Brain microvascular endothelial cell (primary cell): ENCODE data around the gene USP32.
"Not testable (repeated sequence)": the region's sequence is repeated elsewhere in the genome, so short reads cannot be mapped to it uniquely, and the experiment has no call there.

Source experiments
- DNase-seq: peaks from one replicate; pipeline ENCODE4 v3.0.0-alpha.2; 2020
- H3K27ac ChIP-seq: fragments of 250-450 bp; sonication (Bioruptor Pico); 2 replicates; pipeline ENCODE4 v1.5.1; 2020; ENCODE audit warnings: mild to moderate bottlenecking, moderate library complexity
- H3K27me3 ChIP-seq: fragments of 250-450 bp; sonication (Bioruptor Pico); replicated peaks from 2 replicates; pipeline ENCODE4 v1.5.1; 2020; ENCODE audit warnings: mild to moderate bottlenecking
- H3K36me3 ChIP-seq: fragments of 250-450 bp; sonication (Bioruptor Pico); replicated peaks from 2 replicates; pipeline ENCODE4 v1.5.1; 2020; ENCODE audit warnings: mild to moderate bottlenecking
- H3K4me3 ChIP-seq: 2 replicates; pipeline ENCODE4 v1.5.1; 2011; ENCODE audit warnings: low read depth, mild to moderate bottlenecking, control low read depth, low read length, moderate library complexity
- in situ Hi-C: cut with HindIII; loops from 2 replicates; pipeline ENCODE4 v1.10.0; 2017; ENCODE audit warnings: low sequenced_read_pairs, low pct_ligation_motif_present
- TF ChIP-seq, protein P1 (sequence below): IDR thresholded peaks from 2 replicates; pipeline ENCODE4 v1.5.1; 2011; ENCODE audit warnings: low read depth, mild to moderate bottlenecking, moderate library complexity, low read length, control low read depth, inconsistent platforms; ENCODE audit errors: missing control alignments

Gene USP32

DNA sequence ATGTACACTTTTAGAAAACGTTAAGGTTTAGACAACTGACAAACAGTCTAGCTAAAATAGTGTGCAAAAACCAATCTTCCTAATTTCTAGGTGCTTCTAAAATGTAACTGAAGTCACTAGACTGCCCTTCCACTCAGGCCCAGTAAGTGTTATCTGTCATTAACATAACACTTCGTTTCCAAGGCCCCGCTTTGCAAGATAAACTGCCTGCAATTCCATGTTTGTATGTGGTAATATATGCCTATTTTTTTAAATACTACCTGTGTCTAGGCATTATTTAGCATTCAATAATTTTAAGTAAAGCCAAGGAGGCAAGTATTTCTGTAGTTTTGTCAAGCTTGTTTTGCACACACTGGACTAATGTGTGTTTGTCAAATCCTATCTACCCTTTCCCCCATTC lies 3.2 kb downstream of the USP32 start:
- no peaks in the 10 kb centered on the region for H3K36me3 ChIP-seq
- DNase-seq: no peak
- no peak overlapping the region for H3K4me3 ChIP-seq
- TF ChIP-seq, protein P1, sequence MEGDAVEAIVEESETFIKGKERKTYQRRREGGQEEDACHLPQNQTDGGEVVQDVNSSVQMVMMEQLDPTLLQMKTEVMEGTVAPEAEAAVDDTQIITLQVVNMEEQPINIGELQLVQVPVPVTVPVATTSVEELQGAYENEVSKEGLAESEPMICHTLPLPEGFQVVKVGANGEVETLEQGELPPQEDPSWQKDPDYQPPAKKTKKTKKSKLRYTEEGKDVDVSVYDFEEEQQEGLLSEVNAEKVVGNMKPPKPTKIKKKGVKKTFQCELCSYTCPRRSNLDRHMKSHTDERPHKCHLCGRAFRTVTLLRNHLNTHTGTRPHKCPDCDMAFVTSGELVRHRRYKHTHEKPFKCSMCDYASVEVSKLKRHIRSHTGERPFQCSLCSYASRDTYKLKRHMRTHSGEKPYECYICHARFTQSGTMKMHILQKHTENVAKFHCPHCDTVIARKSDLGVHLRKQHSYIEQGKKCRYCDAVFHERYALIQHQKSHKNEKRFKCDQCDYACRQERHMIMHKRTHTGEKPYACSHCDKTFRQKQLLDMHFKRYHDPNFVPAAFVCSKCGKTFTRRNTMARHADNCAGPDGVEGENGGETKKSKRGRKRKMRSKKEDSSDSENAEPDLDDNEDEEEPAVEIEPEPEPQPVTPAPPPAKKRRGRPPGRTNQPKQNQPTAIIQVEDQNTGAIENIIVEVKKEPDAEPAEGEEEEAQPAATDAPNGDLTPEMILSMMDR: no peak
- in situ Hi-C loops: no loop called here
- no peak overlapping the region for H3K27ac ChIP-seq
- H3K27me3 ChIP-seq: no peaks in the 10 kb centered on the region

DNA sequence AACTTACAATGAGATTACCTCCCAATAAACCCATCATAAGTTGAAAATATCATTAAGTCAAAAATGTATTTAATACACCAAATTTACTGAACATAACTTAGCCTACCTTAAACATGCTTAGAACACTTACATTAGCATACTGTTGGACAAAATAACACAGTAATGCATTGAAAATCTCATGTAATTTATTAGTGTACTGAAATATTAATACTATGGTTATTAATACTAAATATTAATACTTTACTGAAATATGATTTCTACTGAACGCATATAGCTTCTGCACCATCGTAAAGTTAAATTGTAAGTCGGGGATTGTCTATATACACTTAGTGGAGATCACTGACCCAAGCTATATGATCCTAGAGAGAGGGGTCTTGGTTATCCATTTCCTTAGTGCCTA lies 4.3 kb downstream of the USP32 start:
- Histone ChIP-seq H3K27me3 (no peaks in the 10 kb centered on the region), H3K36me3 (no peaks in the 10 kb centered on the region), H3K27ac (no peak overlapping the region), H3K4me3 (no peak overlapping the region)
- TF ChIP-seq, protein P1: no peak
- in situ Hi-C loops: no loop called here
- no peak for DNase-seq

- TF ChIP-seq, protein P1: no peak
- in situ Hi-C loops: no loop called here
- no peak for DNase-seq
- Histone ChIP-seq H3K27me3 (no peaks in the 10 kb centered on the region), H3K4me3 (no peak overlapping the region), H3K27ac (no peak overlapping the region), H3K36me3 (no peaks in the 10 kb centered on the region)
These were observed 5.5 kb downstream of the USP32 start for GRCh38 chr17:60386147-60387058.

- in situ Hi-C loops, DNase-seq, H3K27me3 ChIP-seq, H3K36me3 ChIP-seq, H3K27ac ChIP-seq, H3K4me3 ChIP-seq: not testable (repeated sequence)
These were observed 7.0 kb downstream of the USP32 start for GRCh38 chr17:60384921-60385320.

GRCh38 chr17:60383379-60383778 lies 8.6 kb downstream of the USP32 start:
- no peak for DNase-seq
- Histone ChIP-seq H3K4me3 (no peak overlapping the region), H3K27ac (no peak overlapping the region), H3K36me3 (no peaks in the 10 kb centered on the region), H3K27me3 (no peaks in the 10 kb centered on the region)
- in situ Hi-C loops: no loop called here
- TF ChIP-seq, protein P1: no peak

DNA sequence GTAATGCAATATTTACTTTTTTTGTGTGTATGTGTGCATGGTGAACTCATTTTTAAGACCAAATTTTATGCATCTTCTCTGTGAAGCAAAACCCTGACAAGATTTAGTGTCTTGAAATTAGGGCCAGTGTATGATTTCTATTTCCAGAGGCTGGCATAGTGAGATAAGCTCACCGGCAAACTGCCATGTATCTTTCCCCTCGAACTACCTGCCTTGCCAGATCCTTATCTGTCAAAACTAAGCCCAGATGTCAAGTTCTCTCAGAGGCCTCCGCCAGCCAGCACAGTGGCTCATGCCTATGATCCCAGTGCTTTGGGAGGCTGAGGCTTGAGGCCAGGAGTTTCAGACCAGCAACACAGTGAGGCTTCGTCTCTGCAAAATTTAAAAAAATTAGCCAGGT lies 10.0 kb downstream of the USP32 start:
- Histone ChIP-seq H3K36me3 (no peaks in the 10 kb centered on the region), H3K27me3 (no peaks in the 10 kb centered on the region), H3K4me3 (no peak overlapping the region), H3K27ac (no peak overlapping the region)
- in situ Hi-C loops: no loop called here
- TF ChIP-seq, protein P1: no peak
- DNase-seq: no peak

DNA sequence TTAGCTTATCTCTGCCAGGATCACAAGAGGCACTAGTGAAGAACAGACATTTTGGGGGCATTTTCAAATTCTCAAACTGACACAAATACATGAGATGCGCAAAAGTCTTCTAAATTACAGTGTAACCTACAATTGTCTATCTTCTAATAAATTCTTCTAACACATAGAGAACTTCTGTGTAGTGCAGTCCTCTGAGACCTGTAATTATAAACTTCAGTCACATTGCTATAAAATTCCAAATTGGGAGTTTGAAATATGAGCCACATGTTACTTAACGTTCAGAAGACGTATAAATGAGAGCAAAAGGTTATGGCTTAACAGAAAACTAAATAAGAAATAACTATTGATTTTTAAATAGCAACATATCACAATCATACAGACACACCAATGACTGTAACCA lies 12.5 kb downstream of the USP32 start:
- H3K27me3 ChIP-seq, H3K27ac ChIP-seq, DNase-seq, H3K4me3 ChIP-seq, in situ Hi-C loops, H3K36me3 ChIP-seq: not testable (repeated sequence)

- in situ Hi-C loops, H3K36me3 ChIP-seq, H3K4me3 ChIP-seq, H3K27ac ChIP-seq, DNase-seq, H3K27me3 ChIP-seq: not testable (repeated sequence)
These were observed 13.7 kb downstream of the USP32 start for GRCh38 chr17:60378187-60378586.
